Inferior parietal cortex (tissue), 1 donor: ENCODE data around the gene CLEC4F.

ENCODE experiments used
- DNase-seq: peaks from one replicate; pipeline ENCODE4 v3.0.0-alpha.2; 2016; ENCODE audit errors: extremely low spot score

CLEC4F gene

DNA sequence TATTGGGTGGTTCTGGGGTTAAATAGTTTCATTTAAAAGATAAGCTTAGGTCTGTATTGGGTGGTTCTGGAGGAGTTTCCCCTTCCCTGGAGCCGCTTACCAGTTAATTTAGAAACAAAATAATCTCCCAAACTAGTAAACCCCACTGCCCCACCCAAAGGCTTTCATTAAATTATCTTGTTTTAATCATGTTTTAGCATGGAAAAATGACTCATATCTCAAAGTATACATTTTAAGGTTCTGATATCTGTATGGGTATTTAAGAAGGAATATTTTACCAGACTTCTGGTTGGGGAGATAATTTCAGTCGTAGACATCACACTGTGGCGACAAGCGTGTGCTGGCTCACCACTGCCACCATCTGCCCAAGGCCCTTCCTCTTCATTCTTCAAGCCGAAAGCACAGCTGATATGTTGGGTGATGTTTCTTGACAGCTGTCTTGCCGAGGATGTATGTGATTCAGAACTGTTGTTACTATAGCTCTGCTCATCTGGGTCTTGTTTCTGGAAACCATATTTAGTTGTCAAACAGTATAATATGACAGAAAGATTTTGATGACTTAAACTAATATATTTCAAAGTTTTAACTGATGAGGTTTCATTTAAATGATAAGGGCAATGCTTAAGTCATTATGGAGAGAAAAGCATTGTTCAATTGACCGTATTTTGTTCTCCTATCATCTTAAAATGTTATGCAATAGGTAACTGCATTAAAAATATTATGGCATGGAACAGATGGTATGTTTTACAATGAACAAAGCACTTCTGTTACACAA, 35.1 kb downstream of the CLEC4F start:
- DNase-seq = peak; percentile 76

DNA sequence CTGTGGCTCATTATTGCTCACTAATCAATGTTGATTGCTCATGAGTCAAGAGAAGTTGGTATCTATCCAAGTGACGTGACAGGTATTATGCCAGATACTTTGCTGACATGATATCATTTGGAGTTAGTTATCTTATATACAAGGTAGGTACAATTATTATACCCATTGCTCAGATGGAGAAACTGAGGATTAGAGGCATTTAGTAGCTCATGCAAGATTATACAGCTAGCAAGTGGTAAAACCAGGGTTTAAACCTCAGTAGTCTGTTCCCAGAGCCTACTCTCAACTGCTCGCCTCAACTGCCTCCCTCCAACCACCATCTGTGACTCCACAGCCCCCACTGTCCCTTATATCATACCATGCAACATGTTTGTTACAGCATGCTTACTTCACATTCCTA, 36.1 kb downstream of the CLEC4F start:
- DNase-seq = no peak

DNA sequence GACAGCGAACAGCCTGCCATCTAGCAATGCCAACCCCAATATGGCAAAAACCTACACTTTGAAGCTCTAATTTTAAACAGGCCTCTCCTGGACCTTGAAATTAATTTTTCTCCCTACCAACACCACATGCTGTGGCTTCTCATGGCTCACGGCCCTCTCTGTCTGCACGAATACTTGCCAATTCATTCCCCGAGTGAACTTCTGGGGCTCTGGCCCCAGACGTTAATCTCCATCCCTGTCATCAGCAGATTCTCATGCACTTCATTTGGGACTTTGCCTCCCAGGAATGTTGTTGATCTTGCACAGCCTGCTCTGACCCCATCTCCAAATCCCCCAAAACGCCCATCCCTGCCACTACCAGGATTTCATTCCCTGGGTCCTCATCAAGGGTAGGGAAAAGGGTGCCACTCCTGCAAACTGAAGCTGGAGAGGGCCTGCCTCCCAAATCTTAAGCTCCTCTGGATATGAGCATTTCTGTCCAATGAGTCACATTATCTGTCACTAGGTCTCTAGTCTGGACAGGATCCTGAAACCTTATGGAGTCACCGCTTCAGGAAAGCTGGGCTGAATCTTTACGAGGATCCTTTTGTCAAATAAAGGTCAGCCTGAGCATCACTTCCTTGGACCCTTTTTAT, 40.4 kb downstream of the CLEC4F start:
- DNase-seq = no peak

GRCh38 chr2:70779491-70779890, 40.9 kb downstream of the CLEC4F start:
- DNase-seq = no peak

DNA sequence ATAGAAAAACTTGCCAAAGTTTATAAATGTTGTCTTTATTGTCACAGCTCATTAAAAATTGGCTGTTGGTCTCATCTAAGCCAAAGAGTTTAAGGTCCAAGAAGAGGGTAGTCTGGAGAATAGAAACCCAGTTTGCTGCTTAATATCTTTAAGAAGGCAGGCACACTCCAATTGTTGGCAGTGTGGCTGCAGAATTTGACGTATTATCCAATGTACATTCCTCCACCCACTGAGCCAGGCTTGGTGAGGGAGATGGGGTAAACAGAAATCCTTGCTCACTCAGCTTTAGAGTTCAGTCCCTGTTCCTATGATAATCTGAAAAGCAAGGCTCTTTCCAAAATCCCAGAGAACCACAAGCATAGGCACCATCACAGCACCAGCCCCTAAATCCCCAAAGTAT, 41.7 kb downstream of the CLEC4F start:
- DNase-seq = no peak

DNA sequence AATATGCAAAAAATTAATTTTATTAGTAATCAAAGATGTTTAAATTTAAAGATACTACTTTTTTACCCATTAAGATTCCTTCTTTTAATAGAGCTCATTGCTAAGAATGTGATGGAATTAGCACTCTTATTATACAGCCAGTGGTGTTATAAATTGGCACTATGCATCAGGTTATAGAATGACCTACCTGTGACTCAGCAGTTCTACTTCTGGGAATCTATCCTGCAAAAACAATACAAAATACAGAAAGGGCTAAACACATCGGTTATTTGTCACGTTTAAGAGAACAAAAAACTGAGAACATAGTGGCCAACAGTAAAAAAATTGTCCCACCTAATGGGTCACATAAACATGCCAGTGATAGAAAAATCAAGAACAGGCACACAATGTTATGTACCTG, 42.9 kb downstream of the CLEC4F start:
- no peak for DNase-seq

- DNase-seq = no peak
These were observed 44.1 kb downstream of the CLEC4F start for GRCh38 chr2:70776266-70776665.

GRCh38 chr2:70775141-70775540, 45.3 kb downstream of the CLEC4F start:
- no peak for DNase-seq

DNA sequence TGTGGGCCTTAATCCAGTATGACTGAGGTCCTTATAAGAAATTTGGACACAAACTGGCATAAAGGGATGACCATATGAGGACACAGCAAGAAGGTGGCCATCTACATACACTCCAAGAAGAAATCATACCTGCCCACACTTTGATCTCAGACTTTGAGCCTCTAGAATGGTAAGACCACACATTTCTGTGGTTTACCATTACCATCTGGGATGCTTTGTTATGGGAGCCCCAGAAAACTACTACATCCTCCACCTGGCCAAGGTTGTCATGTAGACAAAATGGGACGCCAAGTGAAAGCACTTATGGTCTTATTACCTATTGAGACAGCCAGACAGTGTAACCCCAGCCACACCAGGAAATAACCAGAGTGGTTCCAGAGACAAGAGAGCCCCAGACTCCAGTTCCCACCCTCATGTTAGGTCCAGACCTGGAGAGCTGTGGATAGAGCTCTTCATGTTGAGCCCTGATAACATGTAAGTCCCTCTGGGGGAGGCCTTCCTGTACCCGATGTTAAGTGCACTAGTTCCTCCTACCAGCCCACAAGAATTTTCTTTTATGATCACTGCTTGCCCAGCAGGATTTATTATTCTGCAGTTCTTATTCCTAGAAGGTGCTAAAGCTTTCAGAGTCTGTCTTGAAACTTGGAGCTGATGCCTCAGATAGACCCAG, 47.8 kb downstream of the CLEC4F start:
- no peak for DNase-seq

DNA sequence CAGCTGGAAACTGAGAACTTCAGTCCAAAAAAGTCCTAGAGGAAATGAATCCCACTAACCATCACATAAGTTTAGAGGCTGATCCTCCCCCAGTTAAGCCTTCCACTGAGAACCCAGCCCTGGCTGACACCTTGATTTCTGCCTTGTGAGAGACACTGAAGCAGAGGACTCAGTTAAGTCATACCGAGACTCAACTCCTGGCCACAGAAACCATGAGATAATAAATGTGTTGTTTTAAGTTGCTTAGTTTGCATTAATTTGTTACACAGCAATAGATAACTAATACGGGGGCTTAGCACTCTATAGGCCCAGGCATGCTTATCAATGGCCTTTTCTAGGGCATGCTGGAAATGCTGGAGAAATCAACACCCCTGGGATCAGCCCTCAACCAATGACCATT, 49.0 kb downstream of the CLEC4F start:
- DNase-seq = no peak

- no peak for DNase-seq
These were observed 50.9 kb downstream of the CLEC4F start for GRCh38 chr2:70769450-70769849.

GRCh38 chr2:70768590-70769085, 51.8 kb downstream of the CLEC4F start:
- no peak for DNase-seq

DNA sequence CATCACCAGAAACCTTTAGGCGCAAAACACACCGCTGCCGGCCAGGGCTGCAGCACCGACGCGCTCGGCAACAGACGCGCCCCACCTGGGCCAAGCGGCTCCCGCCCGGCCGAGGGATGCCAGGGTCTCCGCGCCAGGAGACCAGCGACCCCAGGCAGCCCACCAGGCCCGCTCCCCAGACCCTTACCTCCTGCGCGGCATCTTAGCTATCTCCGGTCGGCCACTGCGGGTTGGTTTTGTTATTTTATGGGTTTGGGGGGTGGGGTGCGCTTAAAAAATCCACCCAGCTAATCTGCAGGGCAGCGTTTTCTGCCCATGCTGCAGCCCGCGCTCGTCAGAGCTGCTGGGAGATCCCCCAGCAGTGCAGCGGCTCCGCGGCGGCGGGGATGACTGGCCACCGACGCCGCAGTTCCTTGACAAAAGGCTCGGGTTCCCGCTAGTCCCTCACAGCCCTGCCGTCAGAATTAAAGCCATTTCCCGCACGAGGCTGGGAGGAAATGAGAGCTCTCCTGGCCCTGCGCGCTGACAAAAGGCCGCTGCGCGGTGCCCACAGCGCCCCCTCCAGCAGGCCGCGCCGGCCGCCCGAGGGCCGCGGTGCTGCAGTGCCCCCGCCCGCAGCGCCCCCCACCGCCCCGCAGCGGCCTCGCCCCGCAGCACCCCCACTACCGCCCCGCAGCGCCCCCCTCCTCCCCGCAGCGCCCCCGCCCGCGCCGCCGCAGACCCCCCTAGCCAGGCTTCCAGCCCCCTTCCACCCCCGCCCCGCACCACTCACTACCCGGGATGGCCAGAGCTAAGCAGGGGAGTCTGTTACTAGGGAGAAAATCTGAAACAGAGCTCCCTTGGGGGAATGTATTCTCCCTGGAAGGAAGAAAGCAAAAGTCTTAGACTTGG, 52.5 kb downstream of the CLEC4F start, which contains the start of gene ADD2:
Gene ADD2, minus strand, starts transcription at position 502 of the 891 bp plus-strand sequence. CDS start 61,792 bp downstream, outside the sequence.
- DNase-seq = no peak

GRCh38 chr2:70767079-70767698, 53.2 kb downstream of the CLEC4F start:
- DNase-seq = no peak

DNA sequence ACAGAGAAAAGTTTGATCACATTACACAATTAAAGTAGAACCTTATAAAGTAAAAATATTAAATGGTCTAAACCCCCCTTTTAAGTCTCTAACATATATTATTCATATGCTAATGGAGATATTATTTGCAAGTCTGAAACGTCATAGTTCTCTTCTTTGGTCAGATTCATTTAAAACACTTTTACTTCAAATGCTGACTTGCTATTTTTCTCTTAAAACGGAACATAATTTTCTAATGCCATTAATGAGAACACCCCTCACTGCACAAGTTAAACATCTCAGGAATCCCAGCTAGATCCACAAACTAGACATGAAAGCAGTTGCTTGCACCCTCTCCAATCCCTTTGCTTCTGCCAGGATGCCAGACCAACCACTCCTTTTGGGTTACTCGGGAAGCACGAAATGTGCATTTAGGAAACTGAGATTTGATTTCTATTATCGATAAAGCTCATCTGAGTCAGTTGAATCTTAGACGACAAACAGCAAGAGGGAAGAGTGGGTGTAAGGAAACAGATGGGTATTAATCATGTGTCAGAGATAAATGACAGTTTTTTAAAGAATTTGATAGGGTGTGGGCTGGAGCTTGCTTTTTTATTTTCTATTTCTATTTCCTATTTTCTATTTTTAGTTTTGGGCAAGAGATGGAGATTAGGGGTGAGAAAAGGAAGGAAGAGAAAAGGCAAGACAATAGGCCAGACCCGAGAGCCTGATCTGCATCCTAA, 53.9 kb downstream of the CLEC4F start:
- no peak for DNase-seq

- DNase-seq = no peak
These were observed 54.9 kb downstream of the CLEC4F start for GRCh38 chr2:70765507-70765906.

DNA sequence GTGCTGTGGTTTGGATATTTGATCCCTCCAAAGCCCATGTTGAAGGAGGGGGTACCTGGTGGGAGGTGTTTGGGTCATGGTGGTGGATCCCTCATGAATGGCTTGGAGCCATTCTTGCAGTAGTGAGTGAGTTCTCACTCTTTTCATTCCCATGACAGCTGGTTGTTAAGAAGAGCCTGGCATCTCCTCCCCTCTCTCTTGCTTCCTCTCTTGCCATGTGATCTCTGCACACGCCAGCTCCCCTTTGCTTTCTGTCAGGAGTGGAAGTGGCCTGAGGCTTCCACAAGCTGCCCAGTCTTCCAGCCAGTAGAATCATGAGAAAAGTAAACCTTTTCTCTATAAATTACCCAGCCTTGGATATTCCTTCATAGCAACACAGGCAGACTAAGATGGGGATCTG, 61.0 kb downstream of the CLEC4F start:
- no peak for DNase-seq
